NCI-H2081 treated with DMSO at 0.1 percent for 48 hours (cell line): ENCODE results near the gene ATP6V1E1.
A peak's percentile ranks its signal among the peaks of the same experiment; 100 is the strongest.
"Not testable (repeated sequence)": the region's sequence is repeated elsewhere in the genome, so short reads cannot be mapped to it uniquely, and the experiment has no call there.

Experiments
- DNase-seq: peaks from one replicate; lab custom pipeline; 2025; lab: John Stamatoyannopoulos, UW

The ATP6V1E1 gene

DNA sequence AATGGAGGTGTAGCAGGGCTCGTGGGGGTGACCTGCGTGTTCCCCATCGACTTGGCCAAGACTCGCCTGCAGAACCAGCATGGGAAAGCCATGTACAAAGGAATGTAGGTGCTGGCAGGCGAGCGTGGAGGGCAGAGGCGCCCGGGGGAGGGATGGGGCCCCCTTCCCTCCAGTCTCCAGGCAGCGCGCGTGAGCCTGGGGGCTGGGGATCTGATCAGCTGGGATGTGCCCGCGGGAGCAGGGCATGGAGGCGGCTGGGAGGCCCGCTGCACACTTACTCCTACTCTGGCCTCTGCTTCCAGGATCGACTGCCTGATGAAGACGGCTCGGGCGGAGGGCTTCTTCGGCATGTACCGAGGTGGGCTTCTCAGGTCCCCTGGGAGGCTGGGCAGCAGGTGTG is 47.5 kb downstream of the ATP6V1E1 start:
- no peak for DNase-seq

DNA sequence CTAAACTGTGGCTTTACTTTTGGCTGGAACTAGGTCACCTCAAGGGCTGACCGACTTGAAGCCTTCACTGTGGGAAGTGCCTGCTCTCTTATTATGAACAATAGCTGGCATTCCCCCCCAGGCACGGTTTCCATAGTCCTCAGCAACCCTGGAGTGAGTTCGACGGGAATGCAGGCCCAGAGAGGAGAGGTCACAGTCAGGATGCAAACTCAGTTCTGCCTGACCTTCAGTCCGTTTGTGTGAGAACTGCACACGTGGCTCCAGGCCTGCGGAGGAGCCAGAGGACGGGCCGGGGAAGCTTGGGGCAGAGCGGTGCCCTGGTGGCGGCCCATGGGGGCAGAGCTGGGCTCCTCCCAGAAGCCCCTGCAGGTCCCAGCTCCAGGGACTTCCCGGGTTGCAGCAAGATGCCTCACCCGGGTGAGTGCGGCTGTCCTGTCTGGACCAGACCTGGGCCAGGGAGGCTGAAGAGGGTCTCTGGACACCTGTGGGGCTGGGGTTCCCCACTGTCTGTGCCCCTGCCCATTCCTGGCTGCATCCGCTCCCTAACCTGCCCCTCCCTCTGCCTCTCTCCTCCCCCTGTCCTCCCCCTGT is 48.0 kb downstream of the ATP6V1E1 start:
- no peak for DNase-seq

DNA sequence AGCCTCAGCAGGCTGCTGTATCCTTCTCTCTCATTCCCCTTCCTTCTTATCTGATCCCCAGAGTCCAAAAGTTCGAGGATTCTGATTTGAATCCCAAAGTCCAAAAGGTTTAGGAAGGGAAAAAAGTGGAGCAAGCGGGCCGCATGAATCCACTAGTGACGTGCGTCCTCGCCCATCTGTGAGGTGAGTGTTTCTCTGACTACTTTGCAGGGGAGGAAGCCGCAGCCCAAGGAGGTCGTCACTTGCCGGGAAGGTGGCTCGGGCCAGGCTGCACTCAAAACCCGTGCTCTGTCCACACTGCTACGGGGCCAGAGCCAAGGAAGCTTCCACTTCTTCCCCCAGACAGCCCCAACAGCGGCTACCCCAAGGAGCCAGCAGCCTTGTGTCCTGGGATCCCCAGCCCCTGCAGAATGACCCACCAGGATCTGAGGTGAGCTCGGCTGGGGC is 49.0 kb downstream of the ATP6V1E1 start:
- no peak for DNase-seq

- DNase-seq: no peak
Observed at GRCh38 chr22:17578136-17578754, 50.3 kb downstream of the ATP6V1E1 start.

GRCh38 chr22:17576470-17576869 is 52.1 kb downstream of the ATP6V1E1 start:
- peak; percentile 27 for DNase-seq

- no peak for DNase-seq
Observed at GRCh38 chr22:17575681-17576080, 52.9 kb downstream of the ATP6V1E1 start.

DNA sequence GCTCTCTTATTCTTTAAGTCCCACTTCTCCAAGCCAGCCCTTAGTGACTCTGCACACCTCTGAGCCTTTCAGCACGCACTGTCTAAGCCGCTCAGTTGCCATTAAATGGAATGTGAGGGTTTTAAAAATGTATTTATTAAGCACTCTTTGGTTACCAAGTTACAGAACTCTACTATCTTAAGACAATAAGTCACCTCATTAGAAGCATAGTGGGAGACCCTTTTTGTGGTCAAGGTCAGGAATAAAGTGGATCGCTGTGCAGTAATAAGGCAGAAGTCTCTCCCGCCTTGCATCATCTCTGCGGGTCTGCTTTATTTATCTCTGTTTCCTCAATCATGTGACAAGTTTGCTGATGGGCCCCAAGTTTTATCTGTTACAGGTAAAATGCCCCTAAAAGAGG is 53.4 kb downstream of the ATP6V1E1 start:
- DNase-seq: no peak

DNA sequence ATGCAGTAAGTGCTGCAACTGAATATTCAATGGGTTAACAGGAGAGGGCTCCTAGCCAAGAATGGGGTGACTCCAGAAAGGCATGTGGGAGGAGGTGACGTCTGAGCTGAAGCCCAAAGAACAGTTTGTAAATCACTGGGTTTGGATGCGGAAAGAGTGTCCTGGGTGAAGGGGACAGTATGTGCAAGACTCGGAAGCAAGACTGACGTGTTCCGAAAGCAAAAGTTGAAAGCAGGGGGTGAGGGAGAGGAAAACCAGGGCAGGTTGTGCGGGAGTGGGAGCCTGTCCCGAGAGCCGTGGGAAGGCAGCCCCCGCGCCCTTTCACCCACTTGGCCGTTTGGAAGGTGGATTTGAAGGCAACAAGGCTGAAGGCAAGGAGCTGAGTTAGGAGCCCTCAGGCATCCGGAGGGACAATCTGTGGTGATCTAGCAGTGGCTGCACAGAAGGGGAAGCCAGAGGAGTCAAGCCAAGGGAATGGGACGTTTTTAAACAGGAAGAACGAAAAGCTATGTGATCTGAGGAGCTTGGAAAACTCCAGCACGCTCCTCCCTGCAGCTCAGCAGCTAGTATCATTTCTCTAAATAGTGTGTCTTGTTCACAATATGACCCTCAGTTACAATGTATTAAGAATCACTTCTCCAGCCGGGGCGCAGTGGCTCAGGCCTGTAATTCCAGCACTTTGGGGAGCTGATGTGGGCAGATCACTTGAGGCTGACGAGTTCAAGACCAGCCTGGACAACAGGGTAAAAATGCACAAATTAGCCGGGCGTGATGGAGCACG is 57.5 kb downstream of the ATP6V1E1 start:
- DNase-seq: no peak

GRCh38 chr22:17569971-17570511 is 58.5 kb downstream of the ATP6V1E1 start:
- no peak for DNase-seq

DNA sequence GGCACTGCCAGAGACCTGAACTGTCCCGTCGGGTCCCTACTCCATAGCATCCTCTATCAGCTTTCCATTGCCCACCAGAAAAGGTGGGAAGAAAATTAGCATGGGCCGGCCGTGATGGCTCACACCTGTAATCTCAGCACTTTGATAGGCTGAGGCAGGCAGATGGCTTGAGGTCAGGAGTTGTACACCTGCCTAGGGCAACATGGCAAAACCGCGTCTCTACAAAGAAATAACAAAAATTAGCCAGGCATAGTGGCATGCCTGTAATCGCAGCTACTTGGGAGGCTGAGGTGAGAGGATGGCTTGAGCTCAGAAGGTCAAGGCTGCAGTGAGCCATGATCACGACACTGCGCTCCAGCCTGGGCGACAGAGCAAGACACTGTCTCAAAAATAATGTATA is 61.8 kb downstream of the ATP6V1E1 start:
- no peak for DNase-seq

- not testable (repeated sequence) for DNase-seq
Observed at GRCh38 chr22:17566016-17566687, 62.4 kb downstream of the ATP6V1E1 start.

DNA sequence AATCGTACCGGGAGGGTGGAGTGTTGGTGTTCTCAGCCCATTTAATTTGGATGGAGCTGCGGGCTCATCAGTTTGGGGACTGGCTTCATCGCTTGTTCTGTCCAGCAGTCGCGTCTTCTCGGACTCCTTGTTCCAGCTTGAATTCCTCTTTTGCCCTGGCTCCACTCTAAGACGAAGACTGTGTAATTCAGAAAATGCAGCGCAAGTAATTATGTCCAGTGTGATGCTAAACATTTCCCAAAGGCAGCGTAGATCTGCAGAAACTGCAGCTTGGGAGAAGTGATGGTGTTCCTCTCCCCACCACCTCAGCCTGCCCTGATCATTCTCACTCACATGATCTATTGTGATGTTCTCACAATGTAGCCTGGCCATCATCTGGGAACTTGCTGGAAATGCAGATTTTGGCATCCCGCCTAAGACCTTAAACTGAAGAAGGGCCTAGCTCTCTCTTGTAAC is 64.6 kb downstream of the ATP6V1E1 start:
- no peak for DNase-seq

DNA sequence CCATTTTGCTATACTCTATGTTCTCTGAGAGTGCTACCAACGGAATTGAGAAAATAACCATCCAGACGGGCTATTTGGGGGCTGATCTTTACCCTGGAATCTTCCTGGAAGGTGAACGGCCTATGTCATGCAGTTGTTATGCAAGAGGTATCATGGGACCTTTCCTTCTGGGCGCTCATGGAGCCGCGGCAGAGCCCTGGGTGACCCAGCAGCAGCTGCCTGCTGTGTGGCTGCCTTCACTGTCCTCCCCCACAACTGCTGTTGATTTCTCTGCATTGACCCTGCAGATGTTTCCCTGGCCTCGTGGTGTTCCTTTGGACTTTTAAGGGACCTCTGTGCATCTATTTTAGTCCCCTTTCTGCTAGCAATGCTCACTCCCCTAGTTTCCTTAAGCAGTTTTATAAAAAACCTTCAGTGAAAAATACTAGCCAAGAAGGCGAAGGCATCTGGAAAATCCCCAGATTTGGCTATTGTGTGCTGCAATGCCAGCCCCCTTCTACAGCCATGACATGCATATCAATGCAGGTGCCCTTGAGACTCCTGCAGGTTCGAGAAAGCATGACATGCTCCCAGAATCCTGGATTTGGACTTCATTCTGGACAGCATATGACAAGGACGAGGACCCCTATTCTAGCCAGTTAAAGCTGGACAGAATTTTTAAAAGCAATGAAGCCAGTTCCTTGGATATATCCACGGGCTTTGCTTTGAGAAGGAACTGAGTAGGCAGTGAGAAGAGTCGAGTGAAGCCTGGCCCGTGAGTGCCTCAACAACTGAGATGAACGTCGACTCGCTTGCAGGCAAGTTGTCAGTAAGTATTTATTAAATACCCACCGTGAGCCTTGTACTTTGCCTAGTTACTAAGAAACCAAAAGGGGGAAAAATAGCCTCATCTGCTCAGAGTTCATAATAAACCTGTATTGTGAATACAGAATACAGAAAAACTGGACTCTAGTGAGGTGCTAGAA is 65.4 kb downstream of the ATP6V1E1 start, which contains the start of gene SLC25A18:
Gene SLC25A18 (plus strand): TSS at position 593 of the 965 bp plus-strand sequence. CDS start 16,447 bp downstream, outside the sequence.
- DNase-seq: no peak

- no peak for DNase-seq
Observed at GRCh38 chr22:17559188-17559587, 69.4 kb downstream of the ATP6V1E1 start.

GRCh38 chr22:17554814-17555213 is 73.7 kb downstream of the ATP6V1E1 start:
- no peak for DNase-seq

GRCh38 chr22:17552737-17553136 is 75.8 kb downstream of the ATP6V1E1 start:
- no peak for DNase-seq

- no peak for DNase-seq
Observed at GRCh38 chr22:17549655-17550054, 78.9 kb downstream of the ATP6V1E1 start.

DNA sequence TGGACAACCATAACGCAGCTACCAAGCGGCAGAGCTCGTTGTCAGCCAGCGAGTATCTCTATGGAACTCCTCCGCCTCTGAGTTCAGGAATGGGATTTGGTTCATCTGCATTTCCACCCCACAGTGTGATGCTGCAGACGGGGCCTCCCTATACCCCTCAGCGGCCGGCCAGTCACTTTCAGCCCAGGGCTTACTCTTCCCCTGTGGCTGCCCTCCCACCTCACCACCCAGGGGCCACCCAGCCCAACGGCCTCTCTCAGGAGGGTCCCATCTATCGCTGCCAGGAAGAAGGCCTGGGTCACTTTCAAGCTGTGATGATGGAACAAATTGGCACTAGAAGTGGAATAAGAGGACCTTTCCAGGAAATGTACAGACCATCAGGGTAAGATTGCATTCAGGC is 79.4 kb downstream of the ATP6V1E1 start:
- DNase-seq: no peak

- no peak for DNase-seq
Observed at GRCh38 chr22:17548756-17549035, 79.9 kb downstream of the ATP6V1E1 start.

DNA sequence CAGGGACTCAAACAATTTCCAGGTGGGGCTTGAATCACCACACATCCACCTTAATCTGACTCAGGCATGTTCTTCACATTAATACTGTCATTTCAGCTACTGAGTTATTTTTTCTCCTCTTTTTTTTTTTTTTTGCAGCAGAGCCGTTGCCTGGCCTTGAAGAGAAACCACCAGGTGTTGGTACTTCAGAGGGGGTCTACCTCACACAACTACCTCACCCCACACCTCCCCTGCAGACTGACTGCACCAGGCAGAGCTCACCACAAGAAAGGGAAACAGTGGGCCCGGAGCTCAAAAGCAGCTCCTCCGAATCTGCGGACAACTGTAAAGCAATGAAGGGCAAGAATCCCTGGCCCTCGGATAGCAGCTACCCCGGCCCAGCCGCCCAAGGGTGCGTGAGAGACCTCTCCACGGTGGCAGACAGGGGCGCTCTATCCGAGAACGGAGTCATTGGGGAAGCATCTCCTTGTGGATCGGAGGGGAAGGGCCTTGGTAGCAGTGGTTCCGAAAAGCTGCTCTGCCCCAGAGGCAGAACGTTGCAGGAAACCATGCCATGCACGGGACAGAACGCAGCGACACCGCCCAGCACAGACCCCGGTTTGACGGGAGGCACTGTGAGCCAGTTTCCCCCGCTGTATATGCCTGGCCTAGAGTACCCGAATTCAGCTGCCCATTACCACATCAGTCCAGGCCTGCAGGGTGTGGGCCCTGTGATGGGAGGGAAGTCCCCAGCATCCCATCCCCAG is 80.4 kb downstream of the ATP6V1E1 start:
- no peak for DNase-seq
